ENCODE measurements around the gene PLK5. TPM values are rescaled to one million over a fixed set of nuclear protein-coding genes. Genes with fewer than 3 reads are reported as not detected.

The PLK5 gene
- total RNA-seq, 1 donor from 2014 or later, result 0.38 TPM

GRCh38 chr19:1510807-1511206, 13.1 kb upstream of the PLK5 start:
- H3K27me3 Mint-ChIP-seq (ENCODE audit: low read depth), result peaks cover 51% of the 10 kb centered on the region
- H3K4me1 Mint-ChIP-seq, result peaks cover 15% of the 10 kb centered on the region
- peak overlapping the region; percentile 61 for H3K27ac Mint-ChIP-seq
- no peak overlapping the region for H3K4me3 Mint-ChIP-seq
- no peak for DNase-seq (ENCODE audit: low spot score in 2 of 2, unreplicated experiment in 2 of 2)
- no peaks in the 10 kb centered on the region for H3K9me3 Mint-ChIP-seq
- H3K36me3 Mint-ChIP-seq, result no peaks in the 10 kb centered on the region
- TF ChIP-seq CTCF (IDR thresholded peaks at IDR 0.05; ENCODE audit: unreplicated experiment), result no peak

GRCh38 chr19:1511318-1512317, 12.3 kb upstream of the PLK5 start:
- H3K9me3 Mint-ChIP-seq, result no peaks in the 10 kb centered on the region
- H3K4me1 Mint-ChIP-seq, result peaks cover 15% of the 10 kb centered on the region
- TF ChIP-seq CTCF (IDR thresholded peaks at IDR 0.05; ENCODE audit: unreplicated experiment), result no peak
- H3K36me3 Mint-ChIP-seq, result no peaks in the 10 kb centered on the region
- H3K27ac Mint-ChIP-seq, result no peak overlapping the region
- H3K4me3 Mint-ChIP-seq, result peak overlapping the region; percentile 53
- DNase-seq (ENCODE audit: low spot score in 2 of 2, unreplicated experiment in 2 of 2), result no peak
- peaks cover 54% of the 10 kb centered on the region for H3K27me3 Mint-ChIP-seq (ENCODE audit: low read depth)

- no peak within 1 kb of the TSS for H3K27ac Mint-ChIP-seq
- DNase-seq (ENCODE audit: low spot score in 2 of 2, unreplicated experiment in 2 of 2), result no peak
- TF ChIP-seq CTCF (IDR thresholded peaks at IDR 0.05; ENCODE audit: unreplicated experiment), result no peak
- H3K4me1 Mint-ChIP-seq, result peaks cover 11% of the 10 kb centered on the region
- no peaks in the 10 kb centered on the region for H3K9me3 Mint-ChIP-seq
- H3K27me3 Mint-ChIP-seq (ENCODE audit: low read depth), result peaks cover 57% of the 10 kb centered on the region
- H3K36me3 Mint-ChIP-seq, result no peaks in the 10 kb centered on the region
- H3K4me3 Mint-ChIP-seq, result peak within 1 kb of the TSS; percentile 53
These were observed 11.0 kb upstream of the PLK5 start, which contains the start of gene ADAMTSL5 for GRCh38 chr19:1512671-1513498. Gene ADAMTSL5, minus strand, starts transcription at chr19:1513019. Its CDS starts 2,076 bp downstream, at chr19:1510943.

- Mint-ChIP-seq H3K4me3 (peak overlapping the region; percentile 28), H3K4me1 (peaks cover 10% of the 10 kb centered on the region), H3K27me3 (ENCODE audit: low read depth) (peaks cover 63% of the 10 kb centered on the region), H3K27ac (no peak overlapping the region), H3K36me3 (no peaks in the 10 kb centered on the region), H3K9me3 (no peaks in the 10 kb centered on the region)
- TF ChIP-seq CTCF (IDR thresholded peaks at IDR 0.05; ENCODE audit: unreplicated experiment), result peak; percentile 63
- DNase-seq (ENCODE audit: low spot score in 2 of 2, unreplicated experiment in 2 of 2), result peak in 1 of 2 experiments; percentile 61
These were observed 10.2 kb upstream of the PLK5 start for GRCh38 chr19:1513499-1514294.

- TF ChIP-seq CTCF (IDR thresholded peaks at IDR 0.05; ENCODE audit: unreplicated experiment), result no peak
- Mint-ChIP-seq H3K4me1 (peaks cover 9% of the 10 kb centered on the region), H3K36me3 (no peaks in the 10 kb centered on the region), H3K27me3 (ENCODE audit: low read depth) (peaks cover 65% of the 10 kb centered on the region), H3K9me3 (no peaks in the 10 kb centered on the region), H3K27ac (no peak overlapping the region), H3K4me3 (peak overlapping the region; percentile 28)
- DNase-seq (ENCODE audit: low spot score in 2 of 2, unreplicated experiment in 2 of 2), result no peak
These were observed 9.6 kb upstream of the PLK5 start for GRCh38 chr19:1514295-1514661.
